ENCODE results near the gene GUCY1A1. TPM values are rescaled to one million over a fixed set of nuclear protein-coding genes. Genes with fewer than 3 reads are reported as not detected.
A peak's percentile ranks its signal among the peaks of the same experiment; 100 is the strongest.

Gene GUCY1A1
- polyA plus RNA-seq (13.6 and 15.5 TPM in 2 replicates), polyA minus RNA-seq (38.7 and 44.8 TPM in 2 replicates)

- Histone ChIP-seq H3K79me2 (replicated peaks; ENCODE audit: insufficient read depth, low read length) (no peaks in the 10 kb centered on the region), H3K36me3 (ENCODE audit: insufficient read depth, low read length) (no peaks in the 10 kb centered on the region), H3K9me2 (ENCODE audit: insufficient read depth, low read length) (no peaks in the 10 kb centered on the region), H3F3A (ENCODE audit: insufficient read depth, low read length, poor library complexity, severe bottlenecking) (no peaks in the 10 kb centered on the region), H3K9ac (ENCODE audit: low read length) (peak within 1 kb of the TSS; percentile 75), H3K27ac (ENCODE audit: low read length) (peak within 1 kb of the TSS; percentile 56), H3K27me3 (ENCODE audit: insufficient read depth, low read depth, low read length) (no peaks in the 10 kb centered on the region), H2AFZ (ENCODE audit: low read depth, low read length) (peak within 1 kb of the TSS; percentile 51), H4K20me1 (ENCODE audit: insufficient read depth) (no peaks in the 10 kb centered on the region), H3K4me3 (ENCODE audit: low read length) (peak within 1 kb of the TSS; percentile 83), H3K9me3 (ENCODE audit: low read length) (no peaks in the 10 kb centered on the region), H3K4me2 (ENCODE audit: low read length) (peak within 1 kb of the TSS; percentile 64)
- TF ChIP-seq MXI1 (conservative IDR thresholded peaks at IDR 0.05; ENCODE audit: poor library complexity, severe bottlenecking): peak; percentile 44
- peak; percentile 44 for TF ChIP-seq POLR2AphosphoS5 (IDR thresholded peaks at IDR 0.05)
- no peak for TF ChIP-seq EZH2 (IDR thresholded peaks at IDR 0.05; ENCODE audit: borderline replicate concordance, insufficient read depth, low read length, poor library complexity, severe bottlenecking)
- TF ChIP-seq SMC3 (conservative IDR thresholded peaks at IDR 0.05; ENCODE audit: poor library complexity): peak; percentile 32
- no peak for TF ChIP-seq EP300 (conservative IDR thresholded peaks at IDR 0.05; ENCODE audit: poor library complexity, severe bottlenecking)
Measured at GRCh38 chr4:155666344-155667221, at the start of gene GUCY1A1. Gene GUCY1A1, plus strand, starts transcription at chr4:155666848. Its CDS starts 30,020 bp downstream, at chr4:155696868.

GRCh38 chr4:155617296-155617695 is 49.4 kb upstream of the GUCY1A1 start:
- H2AFZ ChIP-seq (ENCODE audit: low read depth, low read length): no peak overlapping the region
- H3K9ac ChIP-seq (ENCODE audit: low read length): no peak overlapping the region
- H3K27ac ChIP-seq (ENCODE audit: low read length): no peak overlapping the region
- H3K9me2 ChIP-seq (ENCODE audit: insufficient read depth, low read length): no peaks in the 10 kb centered on the region
- H3K79me2 ChIP-seq (replicated peaks; ENCODE audit: insufficient read depth, low read length): no peaks in the 10 kb centered on the region
- H3K4me3 ChIP-seq (ENCODE audit: low read length): no peak overlapping the region
- no peaks in the 10 kb centered on the region for H3K27me3 ChIP-seq (ENCODE audit: insufficient read depth, low read depth, low read length)
- no peak overlapping the region for H3K4me2 ChIP-seq (ENCODE audit: low read length)
- H3K9me3 ChIP-seq (ENCODE audit: low read length): no peaks in the 10 kb centered on the region
- no peaks in the 10 kb centered on the region for H3K36me3 ChIP-seq (ENCODE audit: insufficient read depth, low read length)
- H3F3A ChIP-seq (ENCODE audit: insufficient read depth, low read length, poor library complexity, severe bottlenecking): no peaks in the 10 kb centered on the region
- no peaks in the 10 kb centered on the region for H4K20me1 ChIP-seq (ENCODE audit: insufficient read depth)
- no peak for TF ChIP-seq REST (IDR thresholded peaks at IDR 0.05; ENCODE audit: borderline replicate concordance)
- no peak for TF ChIP-seq EZH2 (IDR thresholded peaks at IDR 0.05; ENCODE audit: borderline replicate concordance, insufficient read depth, low read length, poor library complexity, severe bottlenecking)
- TF ChIP-seq POLR2AphosphoS5 (IDR thresholded peaks at IDR 0.05): no peak
- TF ChIP-seq SMC3 (conservative IDR thresholded peaks at IDR 0.05; ENCODE audit: poor library complexity): no peak
- no peak for TF ChIP-seq RAD21 (conservative IDR thresholded peaks at IDR 0.05)
- no peak for TF ChIP-seq CTCF (IDR thresholded peaks at IDR 0.05; ENCODE audit: poor library complexity, severe bottlenecking)
- no peak for TF ChIP-seq EP300 (conservative IDR thresholded peaks at IDR 0.05; ENCODE audit: poor library complexity, severe bottlenecking)
- no peak for TF ChIP-seq MXI1 (conservative IDR thresholded peaks at IDR 0.05; ENCODE audit: poor library complexity, severe bottlenecking)
- no peak for TF ChIP-seq TAF1 (IDR thresholded peaks at IDR 0.05; ENCODE audit: low read depth)

Measured in neural cell (in vitro differentiated cells).